Measurements from ENCODE around the gene NOX3. TPM values are rescaled to one million over a fixed set of nuclear protein-coding genes. Genes with fewer than 3 reads are reported as not detected.

NOX3 gene
- total RNA-seq, 1 experiment from 2014 or later: not detected

GRCh38 chr6:155493694-155494143, 38.1 kb upstream of the NOX3 start:
- Histone ChIP-seq H3K4me1 (ENCODE audit: insufficient read depth, low read length) (no peaks in the 10 kb centered on the region), H3K79me1 (ENCODE audit: insufficient read depth, low read depth, low read length, poor library complexity, severe bottlenecking) (no peaks in the 10 kb centered on the region), H3K4ac (ENCODE audit: low read depth, low read length) (no peak overlapping the region), H3K18ac (ENCODE audit: insufficient read length, low read depth, low read length) (no peak overlapping the region), H3K9me3 (ENCODE audit: control insufficient read depth, low read depth, low read length) (peaks cover 6% of the 10 kb centered on the region), H2AK5ac (ENCODE audit: insufficient read length, low read length) (no peak overlapping the region), H4K8ac (replicated peaks; ENCODE audit: insufficient read length, low read depth, low read length) (no peak overlapping the region), H3T11ph (ENCODE audit: low read length) (no peak overlapping the region), H3K56ac (ENCODE audit: insufficient read length, low read depth, low read length) (no peak overlapping the region), H2BK120ac (ENCODE audit: low read depth, low read length, poor library complexity, severe bottlenecking) (no peak overlapping the region), H4K91ac (ENCODE audit: insufficient read length, low read depth, low read length) (no peak overlapping the region), H3K23me2 (ENCODE audit: insufficient read length, low read depth, low read length, poor library complexity, severe bottlenecking) (no peaks in the 10 kb centered on the region), H3K23ac (ENCODE audit: insufficient read length, low read depth, low read length) (no peak overlapping the region), H3K14ac (ENCODE audit: insufficient read depth, low read length) (no peak overlapping the region), H3K27ac (ENCODE audit: insufficient read length, low read depth, low read length) (no peak overlapping the region), H3K9ac (ENCODE audit: extremely low read depth, insufficient read length, low read length) (no peak overlapping the region), H2BK5ac (ENCODE audit: insufficient read length, low read length) (no peak overlapping the region), H3K4me2 (ENCODE audit: insufficient read depth, insufficient read length, low read length) (no peak overlapping the region), H2BK15ac (ENCODE audit: low read depth, low read length) (no peak overlapping the region), H3K79me2 (ENCODE audit: insufficient read depth, low read length) (no peaks in the 10 kb centered on the region), H2AFZ (ENCODE audit: low read length) (no peak overlapping the region), H4K20me1 (ENCODE audit: control insufficient read depth, insufficient read depth, insufficient read length) (no peaks in the 10 kb centered on the region), H3K27me3 (ENCODE audit: insufficient read depth, low read length) (no peaks in the 10 kb centered on the region), H4K5ac (ENCODE audit: insufficient read length, low read depth, low read length) (no peak overlapping the region), H2BK20ac (ENCODE audit: low read depth, low read length, poor library complexity, severe bottlenecking) (no peak overlapping the region), H2BK12ac (ENCODE audit: insufficient read length, low read depth, low read length) (no peak overlapping the region)
- peaks cover 10 to 14% of the 10 kb centered on the region in 2 experiments for H3K4me1 Mint-ChIP-seq
- H3K9me3 Mint-ChIP-seq: peaks cover 7 to 9% of the 10 kb centered on the region in 2 experiments; a peak in 3 of 5 replicates
- H3K36me3 Mint-ChIP-seq (ENCODE audit: insufficient read depth in 1 of 3, low read depth in 3 of 3): peaks cover 3 to 11% (median 5%) of the 10 kb centered on the region in 3 experiments; a peak in 4 of 7 replicates
- TF ChIP-seq CTCF (conservative IDR thresholded peaks at IDR 0.05): no peak
- H3K27me3 Mint-ChIP-seq (ENCODE audit: low read depth): no peaks in the 10 kb centered on the region
- WGBS (ENCODE audit: extremely low coverage, insufficient read length, low lambda C conversion rate): no CpG with 5 or more reads among the region's 4 CpGs
- no peak overlapping the region; a peak in 1 of 7 replicates for H3K27ac Mint-ChIP-seq
- no peak overlapping the region for H3K4me3 Mint-ChIP-seq
- no peak for DNase-seq
